K562 (cell line): ENCODE results near the gene GRIA2. TPM values are rescaled to one million over a fixed set of nuclear protein-coding genes. Genes with fewer than 3 reads are reported as not detected.

Source experiments
- ATAC-seq: fragments of 200-7000 bp; cut with Tn5 transposase; 3 replicates; pipeline ENCODE4 v1.9.1; 2020; ENCODE audit warnings: moderate library complexity
- BruUV-seq: library from RNA; stranded (reverse); fragments of 400-500 nt; replicated peaks from 2 replicates; lab custom pipeline; 2021; lab: Mats Ljungman, UMichigan
- CTCF ChIA-PET: fragments of 300-600 bp; formaldehyde crosslinking; extraction: SDS; loops from one replicate; lab custom pipeline; 2021; ENCODE audit warnings: low intra/inter-chr PET ratio; lab: Yijun Ruan, JAX
- POLR2A ChIA-PET: fragments of 300-600, 350-650 bp; sonication (Branson Sonifier 250); formaldehyde crosslinking; extraction: SDS; loops from one replicate; lab custom pipeline; 2021; ENCODE audit warnings: antibody characterized with exemption, inconsistent platforms; lab: Yijun Ruan, JAX
- DNase-seq, 4 experiments: peaks; one replicate each; pipeline versions ENCODE4 v3.0.0 to v3.0.0-alpha.2; 2011 to 2018; ENCODE audit warnings: low spot score in 3 of 4, mixed read lengths in 3 of 4; ENCODE audit errors: extremely low read depth in 1 of 4
- FAIRE-seq: peaks from 2 replicates; lab custom pipeline; 2011; peaks lifted over from hg19 to GRCh38; lab: Jason Lieb, UNC
- H2AFZ ChIP-seq: 2 replicates; pipeline ENCODE4 v1.6.0; 2011; ENCODE audit warnings: low read depth, low read length, control low read depth, inconsistent platforms
- H3K27ac ChIP-seq: fragments of 200-600 bp; 3 replicates; pipeline ENCODE4 v1.8.0; 2011; ENCODE audit warnings: low read depth, mild to moderate bottlenecking, control low read depth, inconsistent platforms, low read length, moderate library complexity, mixed read lengths; ENCODE audit errors: extremely low read depth
- H3K27me3 ChIP-seq, 2 experiments: fragments of 300-600 bp in 1 of 2; 2 replicates in 1 of 2; 3 replicates in 1 of 2; pipeline versions ENCODE4 v1.6.0 to v1.8.0; 2011; ENCODE audit warnings: inconsistent platforms in 2 of 2, low read length in 2 of 2, mild to moderate bottlenecking in 1 of 2, mixed read lengths in 1 of 2, moderate library complexity in 1 of 2; ENCODE audit not compliant: control insufficient read depth in 2 of 2, insufficient read depth in 2 of 2
- H3K36me3 ChIP-seq: fragments of 300-600 bp; 3 replicates; pipeline ENCODE4 v1.8.0; 2011; ENCODE audit warnings: mild to moderate bottlenecking, low read length, inconsistent platforms; ENCODE audit not compliant: control insufficient read depth, insufficient read depth
- H3K4me1 ChIP-seq, 2 experiments: fragments of 200-600 bp in 1 of 2; replicated peaks in 1 of 2; 2 replicates in 1 of 2; 3 replicates in 1 of 2; pipeline versions ENCODE4 v1.5.1 to v1.8.0; 2011; ENCODE audit warnings: inconsistent platforms in 2 of 2, low read length in 2 of 2, mild to moderate bottlenecking in 1 of 2, mixed read lengths in 1 of 2, moderate library complexity in 1 of 2; ENCODE audit not compliant: control insufficient read depth in 2 of 2, insufficient read depth in 2 of 2
- H3K4me2 ChIP-seq: 2 replicates; pipeline ENCODE4 v1.6.1; 2011; ENCODE audit warnings: low read length, control low read depth, inconsistent platforms, mixed read lengths; ENCODE audit not compliant: insufficient read depth
- H3K4me3 ChIP-seq: fragments of 200-600 bp; sonication (generic), shearing (Covaris generic); 2 replicates; pipeline ENCODE4 v1.5.1; 2016; ENCODE audit warnings: control low read depth, inconsistent platforms
- H3K79me2 ChIP-seq: fragments of 200-600 bp; 3 replicates; pipeline ENCODE4 v1.8.0; 2011; ENCODE audit warnings: low read length, inconsistent platforms; ENCODE audit not compliant: control insufficient read depth, insufficient read depth
- H3K9ac ChIP-seq, 2 experiments: 2 replicates each; pipeline versions ENCODE4 v1.6.0 to v1.6.1; 2011; ENCODE audit warnings: low read depth in 2 of 2, low read length in 2 of 2, control low read depth in 1 of 2, inconsistent platforms in 1 of 2, mild to moderate bottlenecking in 1 of 2, mixed read lengths in 1 of 2; ENCODE audit not compliant: insufficient read depth in 1 of 2
- H3K9me1 ChIP-seq: one replicate; pipeline ENCODE4 v1.6.0; 2011; ENCODE audit warnings: inconsistent platforms, mild to moderate bottlenecking, low read length, moderate library complexity; ENCODE audit not compliant: control insufficient read depth, insufficient read depth
- H3K9me3 ChIP-seq: replicated peaks from 2 replicates; pipeline ENCODE4 v1.5.1; 2011; ENCODE audit warnings: low read depth, low read length, inconsistent platforms; ENCODE audit not compliant: control insufficient read depth, insufficient read depth
- H4K20me1 ChIP-seq: replicated peaks from 2 replicates; pipeline ENCODE4 v1.6.1; 2011; ENCODE audit warnings: low read length, inconsistent platforms, mixed read lengths; ENCODE audit not compliant: control insufficient read depth, insufficient read depth
- DLX4 ChIP-seq: fragments of 250-450 bp; sonication (Bioruptor Pico); IDR thresholded peaks from 2 replicates; pipeline ENCODE4 v1.6.1; 2021; ENCODE audit warnings: mild to moderate bottlenecking
- E2F3 ChIP-seq: fragments of 250-450 bp; sonication (Bioruptor Pico); IDR thresholded peaks from 2 replicates; pipeline ENCODE4 v1.4.0; 2020; ENCODE audit warnings: mild to moderate bottlenecking
- ETS2 ChIP-seq: IDR thresholded peaks from 2 replicates; pipeline ENCODE4 v1.6.1; 2016; ENCODE audit warnings: borderline replicate concordance, missing genetic modification characterization, mild to moderate bottlenecking, moderate library complexity, missing compliant biosample characterization; ENCODE audit not compliant: poor library complexity, severe bottlenecking
- MLX ChIP-seq, 2 experiments: fragments of 450-650 bp in 1 of 2; sonication (generic) in 1 of 2; formaldehyde crosslinking; conservative IDR thresholded peaks; 2 replicates each; pipeline versions ENCODE4 v1.4.0 to v1.8.1; 2020 to 2022; ENCODE audit warnings: mild to moderate bottlenecking in 1 of 2, missing genetic modification reagents in 1 of 2
- RBM22 ChIP-seq: fragments of 200-400 bp; formaldehyde crosslinking; IDR thresholded peaks from 2 replicates; pipeline ENCODE4 v1.6.1; 2018; ENCODE audit warnings: low read length, low read depth; ENCODE audit not compliant: poor library complexity, severe bottlenecking
- SMARCA5 ChIP-seq: fragments of 450-650 bp; IDR thresholded peaks from 2 replicates; pipeline ENCODE4 v1.6.1; 2016
- ZBTB2 ChIP-seq: fragments of 450-650 bp; IDR thresholded peaks from 2 replicates; pipeline ENCODE4 v1.6.1; 2016; ENCODE audit warnings: antibody characterized with exemption
- ZFX ChIP-seq: sonication (generic); formaldehyde crosslinking; IDR thresholded peaks from 2 replicates; pipeline ENCODE4 v1.8.0; 2022; ENCODE audit warnings: mild to moderate bottlenecking, missing genetic modification reagents, moderate library complexity
- WGBS: fragments of 100-300 bp; shearing (Covaris generic); methylation state at CpG from one replicate; pipeline ENCODE4 v1.1.6; 2016; ENCODE audit warnings: low coverage, mixed read lengths; ENCODE audit not compliant: insufficient coverage; ENCODE audit errors: missing lambda C conversion rate; 5-methylcytosine and 5-hydroxymethylcytosine counted together
- in situ Hi-C: fragments of 300-500 bp; cut with MboI; formaldehyde crosslinking; loops from 4 replicates; pipeline ENCODE4 v1.15.0; 2018; ENCODE audit warnings: inconsistent platforms, mixed read lengths
- intact Hi-C: fragments of 100-400 bp; cut with micrococcal nuclease; formaldehyde crosslinking; loops from 2 replicates; pipeline ENCODE4 v1.14.2; 2022
- polyA plus RNA-seq, 8 experiments: library from polyadenylated mRNA; depleted of rRNA in 4 of 8; stranded (reverse) in 5 of 8; unstranded in 3 of 8; fragments of >200 nt; fragmentation: Nextera tagmentation in 2 of 8; fragmentation: Illumina TruSeq in 1 of 8; extraction: Ambion mirVana in 2 of 8; extraction: Trizol in 1 of 8; gene quantifications; 2 replicates each; pipeline versions ENCODE4 v1.2.1 to v1.2.3, GENCODE V29; 2011 to 2014; ENCODE audit warnings: inconsistent platforms in 1 of 8, missing spikeins in 1 of 8
- total RNA-seq, 7 experiments: library from RNA; depleted of rRNA in 6 of 7; stranded (reverse); fragments of >200 nt in 6 of 7; fragmentation: Illumina TruSeq in 2 of 7; extraction: Trizol in 2 of 7; gene quantifications; 2 replicates each; pipeline versions ENCODE4 v1.2.1 to v1.2.3, GENCODE V29; 2011 to 2021; ENCODE audit warnings: low replicate concordance in 1 of 7
- TF ChIP-seq, protein P1 (sequence below): sonication (generic); formaldehyde crosslinking; IDR thresholded peaks from 2 replicates; pipeline ENCODE4 v1.8.0; 2022; ENCODE audit warnings: mild to moderate bottlenecking, missing genetic modification reagents

GRIA2 gene
- total and polyA plus RNA-seq, 9 of the 15 experiments (the other 6 are each of a cell fraction or from before 2014, with no cell fraction given): 0.07 TPM; not detected in 8

- TF ChIP-seq ETS2 (tag) (no peak), SMARCA5 (no peak), E2F3 (CRISPR knock-in tag) (no peak)
- TF ChIP-seq, protein P1, sequence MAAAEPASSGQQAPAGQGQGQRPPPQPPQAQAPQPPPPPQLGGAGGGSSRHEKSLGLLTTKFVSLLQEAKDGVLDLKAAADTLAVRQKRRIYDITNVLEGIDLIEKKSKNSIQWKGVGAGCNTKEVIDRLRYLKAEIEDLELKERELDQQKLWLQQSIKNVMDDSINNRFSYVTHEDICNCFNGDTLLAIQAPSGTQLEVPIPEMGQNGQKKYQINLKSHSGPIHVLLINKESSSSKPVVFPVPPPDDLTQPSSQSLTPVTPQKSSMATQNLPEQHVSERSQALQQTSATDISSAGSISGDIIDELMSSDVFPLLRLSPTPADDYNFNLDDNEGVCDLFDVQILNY (CRISPR knock-in tag): no peak
- TF ChIP-seq, all 486 proteins: peak for 0
- no peak overlapping the region for H3K4me3 ChIP-seq
- H4K20me1 ChIP-seq: no peaks in the 10 kb centered on the region
- intact Hi-C loops (no loop called here), in situ Hi-C loops (no loop called here)
- no peaks in the 10 kb centered on the region for H3K27me3 ChIP-seq
- no peak for FAIRE-seq
- 0% methylated on average over 1 of the region's 1 CpG for WGBS
- no peaks in the 10 kb centered on the region for H3K36me3 ChIP-seq
- no peak overlapping the region for H3K9ac ChIP-seq
- no peak for DNase-seq
- H3K27ac ChIP-seq: no peak overlapping the region
- H3K4me1 ChIP-seq: no peaks in the 10 kb centered on the region
- ATAC-seq: no peak
- no peaks in the 10 kb centered on the region for H3K9me3 ChIP-seq
- BruUV-seq: no TSS peak
- H3K79me2 ChIP-seq: no peaks in the 10 kb centered on the region
- CTCF ChIA-PET: no interaction called here
- no peaks in the 10 kb centered on the region for H3K9me1 ChIP-seq
- POLR2A ChIA-PET: no interaction called here
- no peak overlapping the region for H2AFZ ChIP-seq
- no peak overlapping the region for H3K4me2 ChIP-seq
These were observed 138.3 kb downstream of the GRIA2 start for GRCh38 chr4:157358851-157359250.

GRCh38 chr4:157363360-157363759 is 142.8 kb downstream of the GRIA2 start:
- intact Hi-C loops (no loop called here), in situ Hi-C loops (no loop called here)
- ChIA-PET POLR2A (no interaction called here), CTCF (no interaction called here)
- H4K20me1 ChIP-seq: no peaks in the 10 kb centered on the region
- no peak overlapping the region for H3K4me2 ChIP-seq
- no peak for FAIRE-seq
- no peak for DNase-seq
- no peaks in the 10 kb centered on the region for H3K4me1 ChIP-seq
- no peaks in the 10 kb centered on the region for H3K27me3 ChIP-seq
- no peaks in the 10 kb centered on the region for H3K36me3 ChIP-seq
- H3K27ac ChIP-seq: no peak overlapping the region
- no TSS peak for BruUV-seq
- no peaks in the 10 kb centered on the region for H3K79me2 ChIP-seq
- WGBS: 0% methylated on average over 4 of the region's 4 CpGs
- no peak overlapping the region for H3K9ac ChIP-seq
- no peak overlapping the region for H3K4me3 ChIP-seq
- TF ChIP-seq RBM22 (no peak), ZBTB2 (no peak), DLX4 (CRISPR knock-in tag) (no peak), ZFX (CRISPR knock-in tag) (no peak), MLX (CRISPR knock-in tag; conservative IDR thresholded peaks at IDR 0.05) (no peak)
- no peaks in the 10 kb centered on the region for H3K9me3 ChIP-seq
- no peak for ATAC-seq
- H2AFZ ChIP-seq: no peak overlapping the region
- no peaks in the 10 kb centered on the region for H3K9me1 ChIP-seq
